RCC 7860 (cell line): Measurements from ENCODE around the gene EFTUD2.
A peak's percentile ranks its signal among the peaks of the same experiment; 100 is the strongest.

Experiments
- DNase-seq: peaks from one replicate; pipeline ENCODE4 v3.0.0-alpha.2; 2015; ENCODE audit warnings: low spot score
- FAIRE-seq: peaks from 2 replicates; lab custom pipeline; 2012; peaks lifted over from hg19 to GRCh38; lab: Jason Lieb, UNC

Gene EFTUD2

GRCh38 chr17:44911133-44912001, 12.1 kb upstream of the EFTUD2 start:
- DNase-seq (no peak), FAIRE-seq (no peak)

- no peak for FAIRE-seq
Observed at GRCh38 chr17:44910231-44911106, 11.2 kb upstream of the EFTUD2 start.

GRCh38 chr17:44909681-44910144, 10.5 kb upstream of the EFTUD2 start:
- DNase-seq (peak; percentile 96), FAIRE-seq (peak; percentile 95)

More at GRCh38 chr17:44910231-44911106, 11.2 kb upstream of the EFTUD2 start:
- DNase-seq: no peak

DNA sequence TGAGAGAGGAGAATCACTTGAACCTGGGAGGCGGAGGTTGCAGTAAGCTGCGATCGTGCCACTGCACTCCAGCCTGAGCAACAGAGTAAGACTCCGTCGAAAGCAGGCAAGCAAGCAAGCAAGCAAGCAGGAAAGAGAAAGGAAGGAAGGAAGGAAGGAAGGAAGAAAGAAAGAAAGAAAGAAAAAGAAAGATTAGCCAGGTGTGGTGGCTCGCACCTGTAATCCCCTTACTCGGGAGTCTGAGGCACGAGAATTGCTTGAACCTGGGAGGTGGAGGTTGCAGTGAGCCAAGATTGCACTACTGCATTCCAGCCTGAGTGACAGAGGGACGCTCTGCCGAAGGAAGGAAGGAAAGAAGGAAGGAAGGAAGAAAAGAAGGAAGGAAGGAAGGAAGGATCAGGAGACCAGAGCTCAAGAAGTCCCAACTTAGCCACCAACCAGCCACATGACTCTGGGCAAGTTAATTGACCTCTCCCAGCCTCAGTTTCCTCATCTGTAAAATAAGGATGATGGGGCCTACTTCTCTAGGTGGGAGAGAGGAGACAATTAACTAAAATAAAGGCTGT, 9.6 kb upstream of the EFTUD2 start:
- DNase-seq: no peak
- FAIRE-seq: no peak

DNA sequence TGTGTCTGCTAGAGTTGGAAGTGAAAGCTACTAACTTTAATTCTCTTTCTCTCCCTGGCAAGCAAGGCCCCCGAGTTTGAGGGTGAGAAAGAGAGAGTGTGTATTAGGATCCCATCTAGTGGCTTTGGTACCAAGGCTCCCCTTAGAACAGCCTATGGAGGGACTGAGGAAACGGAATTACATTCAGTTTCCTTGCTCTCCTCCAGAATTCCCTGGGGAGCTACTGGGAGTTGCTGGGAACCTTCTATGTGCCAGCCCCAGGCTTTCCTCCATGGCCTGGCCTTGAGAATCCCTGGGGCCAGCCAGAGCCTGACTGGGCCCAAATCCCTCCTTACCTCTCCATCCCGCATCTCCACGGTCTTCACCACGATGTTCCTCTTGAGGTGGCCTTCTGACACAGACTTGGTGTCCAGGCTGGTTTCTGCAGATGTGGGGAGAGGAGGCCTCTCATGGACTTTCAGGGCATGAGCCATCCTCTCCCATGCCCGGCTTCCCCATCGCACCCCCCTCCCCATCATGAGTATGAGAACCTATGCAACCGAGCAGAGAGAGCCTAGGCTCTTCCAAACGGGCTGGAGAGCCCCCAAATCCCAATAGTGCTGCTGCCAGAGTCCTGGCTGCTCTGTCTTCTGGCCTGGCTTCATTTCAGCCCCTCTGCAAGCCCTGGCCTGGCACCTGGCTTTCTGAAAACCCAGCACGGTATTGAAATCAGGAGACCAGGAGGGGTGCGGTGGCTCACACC, 8.7 kb upstream of the EFTUD2 start:
- no peak for FAIRE-seq
- no peak for DNase-seq

DNA sequence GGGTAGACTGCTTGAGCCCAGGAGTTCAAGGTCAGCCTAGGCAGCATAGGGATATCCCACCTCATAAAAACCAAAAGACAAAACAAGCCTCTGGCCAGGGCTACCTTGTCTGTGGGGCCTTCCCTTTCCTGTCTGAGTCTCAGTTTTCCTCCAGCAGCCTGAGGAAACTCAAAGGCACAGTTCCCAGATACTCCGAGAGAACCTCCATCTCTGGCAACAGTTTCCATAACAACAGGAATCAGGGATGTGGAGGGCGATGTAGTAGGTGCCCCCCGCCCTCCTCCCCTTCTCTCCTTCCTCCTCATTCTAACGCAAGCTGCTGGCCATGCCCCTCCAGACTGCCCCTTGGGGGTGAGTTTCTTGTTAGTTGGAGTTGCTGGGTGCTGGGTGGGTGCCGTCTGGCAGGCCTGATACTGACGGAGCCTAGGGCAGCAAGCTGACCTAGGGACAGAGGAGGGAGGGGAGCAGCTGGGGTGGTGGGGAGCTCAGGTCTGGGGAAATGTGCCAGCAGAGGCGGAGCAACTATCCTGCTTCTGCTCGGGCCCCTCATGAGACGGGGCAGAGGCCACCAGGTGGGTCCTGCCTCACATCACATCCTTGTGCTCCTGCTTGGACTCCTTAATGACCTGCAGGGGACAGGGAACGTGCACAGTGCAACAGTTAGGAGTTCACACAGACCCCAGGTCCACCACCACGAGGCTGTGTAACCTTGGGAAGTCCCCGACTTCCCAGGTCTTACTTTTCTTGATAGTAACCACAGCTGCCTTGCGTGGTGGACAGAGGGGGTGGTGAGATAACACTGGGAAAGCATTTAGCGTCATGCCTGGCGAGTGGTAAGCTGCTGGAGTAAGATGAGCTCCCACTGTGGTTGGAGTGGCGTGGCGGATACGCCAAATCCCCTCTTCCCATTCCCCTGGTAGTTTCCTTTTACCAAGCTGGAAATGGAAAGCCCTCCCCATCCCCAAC, 7.8 kb upstream of the EFTUD2 start:
- FAIRE-seq: no peak
- DNase-seq: no peak

DNA sequence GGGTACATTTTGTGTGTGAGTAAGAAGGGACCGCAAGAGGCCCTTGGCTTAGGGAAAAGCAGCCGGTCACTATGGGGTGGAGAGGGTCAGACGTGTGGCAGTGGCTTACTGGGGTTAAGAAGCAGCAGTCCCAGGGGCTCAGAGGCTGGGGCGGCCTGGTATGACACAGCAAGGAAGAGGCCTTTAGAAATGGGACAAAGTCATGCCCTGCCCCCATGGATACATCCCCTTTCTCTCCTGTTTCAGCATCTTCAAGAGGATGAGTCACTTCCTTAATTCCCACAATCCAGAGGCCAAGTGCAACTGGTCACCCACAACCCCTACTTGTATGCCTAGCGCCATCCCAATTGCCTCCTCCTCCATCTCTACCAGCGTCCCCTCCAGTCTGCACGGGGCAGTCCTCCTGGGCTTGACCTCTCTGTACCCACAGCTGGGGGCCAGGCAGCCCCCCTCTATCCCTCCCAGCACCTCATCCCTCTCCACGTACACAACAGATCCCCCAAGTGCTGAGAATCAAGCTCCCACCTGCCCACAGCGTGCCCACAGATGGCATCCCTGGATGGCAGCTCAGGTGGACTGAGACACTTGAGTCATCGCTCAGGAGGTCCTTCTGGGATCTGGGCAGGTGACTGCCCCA, 6.9 kb upstream of the EFTUD2 start:
- DNase-seq (peak; percentile 91), FAIRE-seq (peak; percentile 75)

- no peak for DNase-seq
- FAIRE-seq: no peak
Observed at GRCh38 chr17:44905006-44906000, 6.1 kb upstream of the EFTUD2 start.

GRCh38 chr17:44904001-44904984, 5.0 kb upstream of the EFTUD2 start:
- DNase-seq: no peak
- FAIRE-seq: no peak

DNA sequence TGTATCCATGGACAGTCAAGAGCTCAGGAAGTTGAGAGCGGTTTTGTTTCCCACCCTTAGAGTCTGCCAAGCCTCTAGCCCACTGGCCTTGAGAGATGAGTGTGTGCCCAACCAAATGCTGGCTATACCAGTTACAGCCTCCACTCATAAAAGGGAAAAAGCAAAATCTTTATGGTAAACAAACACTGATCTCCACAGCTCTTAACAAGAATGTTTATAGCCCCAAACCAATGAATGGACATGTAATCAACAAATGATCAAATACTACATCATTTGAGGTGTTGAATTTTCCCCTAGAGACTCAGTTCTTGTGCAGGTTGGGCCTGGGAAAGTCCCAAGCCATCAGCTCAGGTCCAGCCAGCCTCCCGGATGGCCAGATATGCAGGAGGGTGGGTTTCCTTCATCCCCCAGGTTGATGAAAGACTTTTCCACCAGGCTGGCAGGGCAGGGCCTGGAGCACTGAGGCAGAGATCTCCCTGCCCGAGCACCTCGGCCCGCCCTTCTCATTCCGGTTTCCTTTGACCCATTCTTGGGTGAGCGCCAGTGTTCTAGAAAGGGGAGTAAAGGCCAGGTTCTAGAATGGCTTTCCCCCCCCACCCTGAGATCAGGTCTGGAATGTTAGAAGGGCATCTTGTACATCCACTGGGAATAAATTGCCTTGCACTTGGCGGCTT, 3.9 kb upstream of the EFTUD2 start:
- no peak for DNase-seq
- no peak for FAIRE-seq

DNA sequence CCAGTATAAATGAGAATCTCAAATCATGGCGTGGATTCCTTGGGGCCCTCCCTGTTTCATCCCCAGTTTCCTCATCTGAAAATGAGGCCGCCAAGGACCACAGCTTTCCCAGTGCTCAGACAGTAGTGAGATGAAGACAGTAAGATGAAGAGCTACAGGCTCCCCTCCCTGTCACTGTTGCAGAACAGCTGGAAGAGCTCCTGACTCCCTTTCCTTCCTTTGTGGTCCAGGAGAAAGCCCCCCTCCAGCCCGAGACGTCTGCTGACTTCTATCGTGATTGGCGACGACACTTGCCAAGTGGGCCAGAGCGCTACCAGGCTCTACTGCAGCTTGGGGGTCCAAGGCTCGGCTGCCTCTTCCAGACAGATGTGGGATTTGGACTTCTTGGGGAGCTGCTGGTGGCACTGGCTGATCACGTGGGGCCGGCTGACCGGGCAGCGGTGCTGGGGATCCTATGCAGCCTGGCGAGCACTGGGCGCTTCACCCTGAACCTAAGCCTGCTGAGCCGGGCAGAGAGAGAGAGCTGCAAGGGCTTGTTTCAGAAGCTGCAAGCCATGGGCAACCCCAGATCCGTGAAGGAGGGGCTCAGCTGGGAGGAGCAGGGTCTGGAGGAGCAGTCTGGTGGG, 3.0 kb upstream of the EFTUD2 start:
- DNase-seq: no peak
- FAIRE-seq: no peak

- FAIRE-seq: peak; percentile 16
- no peak for DNase-seq
Observed at GRCh38 chr17:44901411-44901921, 2.2 kb upstream of the EFTUD2 start.

GRCh38 chr17:44900894-44901293, 1.6 kb upstream of the EFTUD2 start:
- peak; percentile 59 for DNase-seq
- no peak for FAIRE-seq

- FAIRE-seq (no peak), DNase-seq (no peak)
Observed at GRCh38 chr17:44898768-44899073, 524 bp downstream of the EFTUD2 start.

DNA sequence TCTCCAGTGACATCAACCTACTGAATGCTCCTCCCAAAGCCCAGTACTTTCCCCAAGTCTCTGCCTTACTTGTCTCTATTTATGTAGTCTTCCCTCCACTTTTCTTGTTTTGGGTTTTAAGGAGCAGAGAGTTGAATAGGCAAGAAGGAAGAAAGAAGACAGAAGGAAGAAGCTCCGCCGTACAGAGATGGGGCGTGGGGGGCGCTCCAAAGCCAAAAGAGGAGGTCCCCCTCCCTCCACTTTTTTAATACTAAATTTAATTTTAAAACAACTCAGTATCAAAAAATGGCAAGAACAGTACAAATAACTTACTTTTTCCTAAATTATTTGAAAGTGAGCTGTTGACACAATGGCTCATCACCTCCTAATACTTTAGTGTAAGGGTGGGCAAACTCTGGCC, 4.6 kb downstream of the EFTUD2 start:
- DNase-seq (no peak), FAIRE-seq (no peak)

DNA sequence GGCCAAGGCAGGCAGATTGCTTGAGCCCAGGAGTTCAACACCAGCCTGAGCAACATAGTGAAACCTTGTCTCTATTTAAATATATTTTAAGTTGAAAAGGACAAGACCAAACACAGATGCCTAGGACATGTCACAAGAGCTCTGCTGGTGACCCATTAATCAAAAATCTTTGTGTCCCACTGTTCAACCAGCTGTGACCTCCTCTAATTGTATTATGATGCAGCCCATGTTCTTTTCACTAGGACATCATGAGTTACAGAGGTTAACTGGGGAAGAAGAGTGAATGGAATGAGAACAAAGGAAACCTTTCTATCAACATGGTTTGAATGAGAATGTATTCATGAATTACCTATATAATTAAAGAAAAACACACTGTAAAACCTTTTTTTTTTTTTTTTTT, 7.0 kb downstream of the EFTUD2 start:
- no peak for DNase-seq
- FAIRE-seq: no peak
